NCI-H187 (cell line): ENCODE measurements around the gene SPTLC1.
"Not testable (repeated sequence)": the region's sequence is repeated elsewhere in the genome, so short reads cannot be mapped to it uniquely, and the experiment has no call there.

Experiments
- DNase-seq, 2 experiments: peaks; one replicate each; lab custom pipeline; 2025; lab: John Stamatoyannopoulos, UW

Gene SPTLC1

DNA sequence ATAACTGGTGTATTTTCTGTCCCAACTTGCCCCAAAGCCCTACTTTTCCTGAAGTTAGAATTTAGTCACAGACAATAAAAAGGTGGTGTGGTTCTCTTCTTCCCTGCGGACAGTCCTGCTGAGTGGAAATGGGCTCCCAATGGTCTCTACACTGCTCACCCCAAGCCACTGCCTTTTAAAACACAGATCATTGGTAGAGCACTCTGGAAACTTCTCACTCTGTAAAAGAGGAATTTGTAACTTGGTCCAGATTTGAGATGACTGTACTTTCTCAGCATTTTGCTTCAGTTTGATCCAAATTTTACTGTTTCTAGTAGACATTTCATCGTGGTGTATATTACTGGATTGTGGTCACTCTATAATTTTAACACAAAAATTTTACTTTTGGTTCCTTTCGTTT lies 84.8 kb downstream of the SPTLC1 start:
- no peak for DNase-seq

DNA sequence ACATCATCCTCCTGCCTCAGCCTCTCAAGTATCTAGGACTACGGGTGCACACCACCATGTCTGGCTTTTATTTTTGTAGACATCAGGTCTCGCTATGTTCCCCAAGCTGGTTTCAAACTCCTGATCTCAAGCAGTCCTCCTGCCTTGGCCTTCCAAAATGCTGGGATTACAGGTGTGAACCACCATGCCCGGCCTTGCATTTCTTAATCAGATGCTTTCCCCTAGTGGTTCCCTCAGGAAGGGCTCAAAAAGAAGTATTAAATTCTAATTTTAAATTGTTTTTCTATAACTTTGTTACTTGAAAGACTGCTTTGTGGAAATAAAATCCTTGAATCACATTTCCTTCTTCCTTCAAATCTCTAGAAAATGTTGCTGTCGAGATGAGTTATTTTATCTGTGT lies 85.7 kb downstream of the SPTLC1 start:
- DNase-seq, result no peak

DNA sequence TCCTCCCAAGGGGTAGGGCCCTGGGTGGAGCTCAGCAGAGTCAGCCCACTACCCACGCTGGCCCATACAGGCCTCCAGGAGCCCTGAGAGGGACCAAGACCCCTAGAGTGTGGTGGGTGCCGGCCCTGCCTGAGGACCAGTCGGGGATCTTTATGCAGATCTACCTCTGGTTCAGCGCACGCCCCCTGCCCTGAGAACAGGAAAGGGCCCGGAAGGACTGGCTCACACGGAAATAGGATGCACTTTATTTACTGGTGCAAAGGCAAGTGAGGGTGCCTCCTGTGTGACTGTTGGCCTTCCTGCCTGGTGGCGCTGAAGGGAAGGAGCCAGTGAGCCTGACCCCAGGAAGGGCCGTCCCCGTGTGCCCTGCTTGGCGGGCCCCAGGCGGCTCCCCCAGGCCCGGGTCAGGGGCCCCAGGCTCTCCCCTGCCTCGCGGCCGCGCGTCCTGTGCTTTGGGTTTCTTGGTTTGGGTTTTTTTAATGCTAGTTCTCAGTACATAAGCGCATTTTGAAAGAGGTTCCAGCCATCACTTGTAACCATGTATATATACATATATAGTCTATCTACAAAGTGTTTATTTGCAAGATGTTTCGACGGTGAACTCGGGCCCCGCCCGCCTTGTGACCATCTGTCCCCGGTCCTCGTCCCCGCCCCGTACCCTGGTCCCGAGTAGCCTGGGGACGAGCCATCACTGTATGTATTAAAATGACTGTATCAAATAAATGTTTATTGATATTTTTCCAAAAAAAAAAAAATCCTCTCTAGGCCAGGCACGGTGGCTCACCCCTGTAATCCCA lies 88.8 kb downstream of the SPTLC1 start:
- DNase-seq, result no peak

DNA sequence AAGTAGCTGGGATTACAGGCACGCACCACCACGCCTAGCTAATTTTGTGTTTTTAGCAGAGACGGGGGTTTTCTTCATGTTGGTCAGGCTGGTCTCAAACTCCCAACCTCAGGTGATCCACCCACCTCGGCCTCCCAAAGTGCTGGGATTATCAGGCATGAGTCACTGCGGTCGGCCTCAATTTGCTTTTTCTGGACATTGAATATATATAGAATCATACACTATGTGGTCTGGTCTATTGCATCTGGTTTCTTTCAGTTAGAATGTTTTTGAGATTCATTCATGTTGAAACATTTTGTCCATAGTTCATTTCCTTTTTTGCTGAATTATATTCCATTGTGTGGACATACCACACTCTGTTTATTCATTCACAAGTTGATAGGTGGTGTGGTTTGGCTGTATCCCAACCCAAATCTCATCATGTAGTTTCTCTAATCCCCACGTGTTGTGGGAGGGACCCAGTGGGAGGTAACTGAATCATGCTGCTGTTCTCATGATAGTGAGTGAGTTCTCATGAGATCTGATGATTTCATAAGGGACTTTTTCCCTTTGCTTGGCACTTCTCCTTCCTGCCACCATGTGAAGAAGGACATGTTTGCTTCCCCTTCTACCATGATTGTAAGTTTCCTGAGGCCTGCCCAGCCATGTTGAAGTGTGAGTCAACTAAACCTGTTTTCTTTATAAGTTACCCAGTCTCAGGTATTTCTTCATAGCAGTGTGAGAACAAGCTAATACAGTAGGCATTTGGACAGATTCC lies 93.2 kb downstream of the SPTLC1 start:
- not testable (repeated sequence) for DNase-seq

DNA sequence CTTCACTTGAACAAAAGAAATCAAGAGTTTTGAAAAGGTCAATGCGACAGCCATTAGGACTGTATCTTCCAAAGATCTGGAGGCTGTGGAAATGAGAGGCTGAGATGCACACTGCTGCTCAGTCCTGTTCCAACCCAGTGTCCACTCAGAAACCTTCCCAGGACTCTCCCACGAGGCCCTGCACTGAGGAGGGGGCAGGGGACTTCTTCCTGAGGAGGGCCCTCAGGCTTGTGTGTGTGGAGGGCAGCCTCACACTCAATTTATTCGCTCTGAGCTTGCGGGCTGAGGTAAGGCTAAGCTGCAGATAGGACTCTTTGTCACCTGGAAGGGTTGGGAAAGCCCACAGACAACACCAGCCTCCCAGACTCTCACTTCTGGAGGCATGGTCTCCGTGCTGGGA lies 95.6 kb downstream of the SPTLC1 start:
- DNase-seq, result no peak

DNA sequence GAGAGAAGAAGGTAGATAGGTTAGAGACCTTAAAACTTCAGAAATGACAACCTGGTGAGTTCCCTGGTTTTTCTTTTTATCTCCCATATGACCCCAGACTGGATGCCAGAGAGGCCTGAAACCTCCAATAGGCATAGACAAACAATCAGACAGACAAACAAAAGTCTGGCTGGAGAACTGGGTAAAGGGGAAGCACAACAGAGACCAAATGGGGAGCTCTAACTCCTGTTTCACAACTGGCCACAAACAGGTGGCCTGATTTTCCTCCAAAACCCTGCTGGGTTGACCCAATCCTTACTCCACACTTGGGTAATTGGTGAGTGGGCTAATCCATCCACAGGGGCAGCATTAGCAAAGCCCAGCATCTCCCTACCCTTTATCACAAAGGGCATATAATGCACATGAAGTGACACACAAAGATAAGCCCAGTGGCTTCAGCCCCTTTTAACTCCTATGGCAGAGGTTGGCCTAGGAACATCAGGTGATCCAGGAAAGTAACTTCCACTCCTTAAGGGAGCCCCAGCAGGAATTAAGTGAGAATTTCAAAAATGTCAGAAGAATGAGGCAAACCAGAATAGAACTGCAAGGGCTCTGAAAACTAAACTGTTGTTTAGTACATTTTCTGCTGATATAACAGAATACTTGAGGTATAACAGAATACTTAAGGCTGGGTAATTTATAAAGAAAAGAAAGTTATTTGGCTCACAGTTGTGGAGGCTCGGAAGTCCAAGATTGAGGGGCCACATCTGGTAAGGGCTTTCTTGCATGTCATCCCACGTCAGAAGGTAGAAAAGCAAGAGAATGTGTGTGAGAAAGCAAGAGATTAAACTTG lies 104.3 kb downstream of the SPTLC1 start:
- DNase-seq, result no peak

DNA sequence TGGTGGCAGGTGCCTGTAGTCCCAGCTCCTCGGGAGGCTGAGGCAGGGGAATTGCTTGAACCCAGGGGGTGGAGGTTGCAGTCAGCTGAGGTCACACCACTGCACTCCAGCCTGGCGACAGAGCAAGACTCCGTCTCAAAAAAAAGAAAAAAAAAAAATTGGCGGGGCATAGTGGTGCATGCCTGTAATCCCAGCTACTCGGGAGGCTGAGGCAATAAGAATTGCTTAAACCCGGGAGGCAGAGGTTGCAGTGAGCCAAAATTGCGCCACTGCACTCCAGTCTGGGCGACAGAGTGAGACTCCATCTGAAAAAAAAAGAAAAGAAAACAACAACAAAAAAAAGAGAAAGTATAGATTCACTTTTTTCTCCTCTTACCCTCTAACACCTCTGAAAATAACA lies 105.0 kb downstream of the SPTLC1 start:
- DNase-seq, result not testable (repeated sequence)

DNA sequence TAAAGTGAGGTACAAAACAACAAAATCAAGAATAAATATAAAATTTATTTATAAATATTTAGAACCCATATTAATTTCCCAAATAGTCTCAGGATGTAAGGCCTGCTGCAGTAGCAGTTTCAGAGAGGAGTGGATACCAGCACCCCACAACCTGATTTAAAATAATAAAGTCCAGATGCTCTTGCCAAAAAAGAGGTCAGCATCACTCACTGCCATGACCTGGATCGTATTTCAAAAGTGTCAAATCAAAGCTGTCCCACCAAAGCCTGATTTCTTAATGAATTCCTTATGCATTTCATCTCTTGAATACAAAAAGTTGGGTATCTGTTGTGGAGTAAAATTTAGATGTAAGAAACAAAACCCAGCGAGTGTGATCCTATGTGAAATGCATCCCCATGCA lies 107.2 kb downstream of the SPTLC1 start:
- no peak for DNase-seq

DNA sequence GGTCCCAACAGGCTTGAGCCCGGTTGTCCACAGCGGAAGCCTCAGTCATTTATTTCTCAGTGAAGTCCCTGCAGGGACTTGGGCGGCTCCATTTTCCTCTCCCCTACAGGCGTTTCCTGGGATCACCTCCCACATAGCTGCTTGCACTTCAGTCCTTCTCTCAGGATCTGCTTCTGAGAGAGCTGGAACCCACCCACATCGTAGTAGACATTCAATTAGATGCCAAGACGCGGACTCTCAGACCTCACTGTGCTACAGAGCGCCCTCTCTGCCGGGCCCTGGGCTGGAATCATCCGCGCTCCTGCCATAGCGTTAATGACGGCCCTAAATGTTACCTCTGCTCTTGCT lies 111.2 kb downstream of the SPTLC1 start:
- no peak for DNase-seq

DNA sequence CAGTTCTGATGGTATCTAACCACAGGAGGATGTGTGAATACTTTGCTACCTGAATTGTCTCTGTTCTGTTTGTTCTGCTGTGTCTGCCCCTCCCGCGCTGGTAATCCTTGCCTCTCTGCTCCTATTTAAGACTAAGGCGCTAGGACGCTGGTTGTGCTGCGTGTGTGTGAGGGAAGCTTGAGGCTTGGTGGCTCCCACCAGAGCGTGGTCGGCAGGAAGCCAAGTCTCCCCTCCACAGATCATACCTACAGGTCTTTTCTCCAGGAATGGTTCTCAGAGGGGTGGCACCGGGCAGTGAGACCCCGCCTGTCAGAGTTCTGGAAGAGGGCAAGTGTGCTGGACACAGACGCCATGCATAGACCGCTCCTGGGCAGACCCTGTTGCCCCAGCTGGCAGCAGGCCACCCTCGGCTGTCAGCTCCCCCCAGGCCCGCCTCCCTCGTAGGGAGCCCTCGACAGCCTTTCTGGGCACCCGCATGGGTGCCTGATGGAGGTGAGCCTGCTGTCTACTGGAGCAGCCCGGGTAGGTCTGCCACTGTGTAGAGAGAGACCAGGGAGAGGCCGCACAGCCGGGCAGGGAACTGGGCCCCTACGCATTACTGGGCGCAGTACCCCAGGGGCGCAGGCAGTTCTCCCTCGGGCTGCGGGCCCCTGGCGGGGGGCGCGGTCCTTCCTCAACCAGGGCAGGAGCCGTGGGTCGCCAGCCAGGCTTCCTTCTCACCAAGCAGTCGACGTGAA lies 111.7 kb downstream of the SPTLC1 start:
- DNase-seq, result no peak

DNA sequence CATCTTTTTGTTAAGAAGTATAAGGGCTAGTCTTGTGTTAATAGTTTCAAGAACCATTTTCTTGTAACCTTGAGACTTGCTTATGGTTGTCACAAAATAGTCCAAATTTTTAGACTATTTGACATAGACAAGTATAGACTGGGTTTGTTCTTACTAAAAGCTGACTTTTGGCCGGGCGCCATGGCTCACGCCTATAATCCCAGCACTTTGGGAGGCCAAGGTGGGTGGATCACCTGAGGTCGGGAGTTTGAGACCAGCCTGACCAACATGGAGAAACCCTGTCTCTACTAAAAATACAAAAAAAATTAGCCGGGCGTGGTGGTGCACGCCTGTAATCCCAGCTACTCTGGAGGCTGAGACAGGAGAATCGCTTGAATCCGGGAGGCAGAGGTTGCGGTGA lies 113.3 kb downstream of the SPTLC1 start:
- not testable (repeated sequence) for DNase-seq

DNA sequence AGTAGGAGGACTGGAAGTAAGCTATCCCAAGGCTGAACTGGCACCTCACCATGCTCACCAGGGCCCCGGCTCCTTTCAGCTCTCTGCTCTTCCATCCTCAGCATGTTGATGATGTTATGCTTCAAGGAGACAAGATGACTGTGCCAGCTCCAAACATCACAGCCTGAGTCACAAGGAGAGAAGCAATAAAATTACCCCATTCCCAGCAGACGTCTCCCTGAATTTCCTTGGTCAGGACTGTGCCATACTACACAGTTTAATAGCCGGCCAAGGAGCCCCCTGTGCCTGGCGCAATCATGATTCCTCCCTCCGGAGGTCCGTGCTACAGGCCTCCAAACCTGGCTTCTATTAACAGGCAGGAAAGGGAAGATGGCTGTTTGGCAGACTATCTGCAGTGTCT lies 114.0 kb downstream of the SPTLC1 start:
- no peak for DNase-seq

DNA sequence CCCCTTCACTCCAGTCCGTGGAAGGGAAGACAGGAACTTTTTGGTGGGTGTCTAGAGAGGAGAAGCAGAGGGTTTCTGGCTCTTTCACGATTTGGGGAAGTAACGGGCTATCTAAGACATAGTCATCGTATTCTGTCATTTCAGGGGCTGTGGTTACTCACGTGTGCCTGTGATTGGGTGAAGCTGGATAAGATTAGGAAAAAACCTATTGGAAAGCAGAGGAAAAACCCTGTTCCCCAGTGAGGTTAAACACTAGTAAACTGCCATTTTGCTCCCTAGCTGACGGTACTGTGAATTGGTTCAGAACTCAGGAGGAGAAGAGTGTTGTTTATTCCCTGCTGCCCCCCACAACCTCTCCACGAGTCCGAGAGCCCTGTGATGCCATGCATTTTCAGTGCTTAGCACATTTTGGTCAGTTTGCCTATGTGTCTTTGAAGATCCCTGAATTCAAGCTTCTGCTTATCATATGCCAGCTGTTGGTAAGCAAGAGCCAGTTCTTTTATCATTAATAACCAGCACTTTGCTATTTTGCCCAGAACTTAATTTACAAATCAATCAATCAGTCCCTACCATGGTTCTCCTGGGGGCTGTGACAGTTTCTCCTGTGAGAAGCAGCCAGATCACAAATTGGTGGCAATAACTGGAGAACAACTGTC lies 120.1 kb downstream of the SPTLC1 start:
- DNase-seq, result no peak

DNA sequence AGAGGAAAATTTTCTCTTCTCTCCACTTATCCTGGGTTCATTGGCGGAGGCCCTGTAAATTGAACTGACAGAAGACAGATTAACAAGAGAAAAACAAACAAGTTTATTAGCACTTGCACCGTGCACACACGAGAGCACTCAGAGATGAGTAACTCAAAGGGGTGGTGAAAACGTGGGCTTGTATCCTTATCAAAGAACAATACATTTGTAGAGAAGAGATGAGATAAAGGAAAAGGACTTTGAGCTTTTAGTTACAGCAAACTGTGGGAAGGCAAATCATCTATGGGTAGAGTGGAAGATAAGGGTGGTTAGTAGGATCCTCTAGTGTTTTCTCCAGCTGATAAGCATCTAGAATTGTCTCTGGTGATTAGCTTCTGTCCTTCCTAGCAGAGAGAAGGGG lies 120.8 kb downstream of the SPTLC1 start:
- no peak for DNase-seq

DNA sequence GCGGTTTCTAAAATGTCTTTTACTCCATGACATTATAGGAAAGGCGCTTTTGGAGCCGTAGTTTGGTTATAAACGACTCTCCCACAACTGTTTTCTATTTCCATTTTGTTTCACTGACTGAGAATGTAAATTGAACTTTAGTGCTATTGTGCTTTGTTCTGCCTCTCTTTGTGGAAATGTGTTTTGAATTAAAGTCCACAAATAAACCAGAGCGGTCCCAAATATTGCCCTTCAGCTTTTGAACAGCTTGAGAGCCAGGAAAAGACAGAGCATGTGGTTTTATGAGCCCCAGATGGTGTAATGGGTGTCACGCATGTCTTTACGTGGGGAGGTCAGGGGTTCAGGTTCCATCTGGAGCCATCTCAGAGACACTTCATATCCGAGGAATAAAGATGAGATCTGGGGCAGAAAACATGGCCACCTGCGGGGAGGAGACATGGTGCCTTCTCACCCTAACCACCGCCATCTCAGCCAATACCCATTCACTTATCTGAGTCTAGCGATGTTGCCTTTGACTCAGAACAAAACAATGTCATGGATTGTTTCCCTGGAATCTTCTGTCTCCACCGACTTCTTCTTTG lies 122.7 kb downstream of the SPTLC1 start:
- no peak for DNase-seq

DNA sequence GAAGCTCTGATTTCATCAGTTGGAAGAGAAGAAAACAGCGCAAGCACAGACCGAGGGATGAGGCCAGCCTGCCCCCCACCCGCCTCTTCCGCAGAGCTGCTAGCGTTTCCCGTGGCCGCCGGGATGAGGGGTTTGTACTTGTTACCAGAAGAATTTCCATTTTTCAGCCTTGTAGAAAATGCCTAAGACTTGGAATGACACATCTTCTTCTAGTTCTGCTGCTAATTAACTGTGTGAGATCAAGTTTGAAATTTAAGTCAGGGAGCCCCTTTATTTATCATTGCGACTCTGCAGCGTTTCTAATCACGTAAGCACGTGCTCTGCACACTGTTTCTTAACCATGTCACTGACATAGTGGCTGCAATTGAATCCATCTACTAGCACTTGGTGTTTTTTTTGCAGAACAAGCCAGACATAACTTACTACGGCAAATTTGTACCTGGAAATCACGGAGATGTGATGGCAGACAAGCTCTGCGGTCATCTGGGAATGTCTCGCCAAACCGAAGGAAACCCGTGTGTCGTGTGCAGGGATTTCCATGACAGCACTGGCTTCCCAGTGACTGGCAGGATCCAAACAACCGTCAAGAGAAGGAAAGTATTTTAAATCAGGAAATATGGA lies 123.4 kb downstream of the SPTLC1 start:
- DNase-seq, result no peak

DNA sequence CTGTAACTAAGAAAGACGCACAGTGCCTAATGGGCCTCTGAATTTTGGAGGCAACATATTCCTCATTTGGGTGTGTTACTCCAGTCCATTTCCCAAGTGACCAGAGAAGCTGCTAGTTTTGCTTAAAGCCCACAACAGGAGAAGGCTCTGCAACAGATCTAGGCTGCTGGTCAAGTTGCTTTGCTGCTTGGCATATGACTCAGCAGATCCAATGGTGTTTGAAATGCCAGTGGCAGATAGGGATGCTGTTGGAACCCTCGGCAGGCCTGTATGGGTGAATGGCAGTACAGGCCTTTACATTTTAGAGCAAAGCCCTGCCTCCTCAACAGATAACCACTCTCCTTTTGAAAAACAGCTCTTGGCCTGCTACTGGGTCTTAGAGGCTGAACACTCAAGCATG lies 129.0 kb downstream of the SPTLC1 start:
- DNase-seq, result no peak

DNA sequence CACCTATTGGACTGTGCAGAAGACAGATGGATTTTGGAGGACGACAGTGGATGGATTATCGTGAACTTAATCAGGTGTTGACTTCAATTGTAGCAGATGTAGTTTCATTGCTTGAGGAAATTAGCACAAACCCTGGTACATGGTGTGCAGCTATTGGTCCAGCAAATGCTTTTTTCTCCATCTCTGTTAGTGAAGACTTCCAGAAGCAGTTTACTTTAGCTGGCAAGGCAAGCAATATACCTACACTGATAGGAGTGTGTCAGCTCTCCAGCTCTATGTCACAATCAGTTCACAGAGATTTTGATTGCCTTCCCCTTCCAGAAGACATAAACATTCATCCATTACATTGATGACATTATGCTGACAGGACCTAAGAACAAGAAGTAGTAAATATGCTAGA lies 129.5 kb downstream of the SPTLC1 start:
- no peak for DNase-seq
